Astrocyte (in vitro differentiated cells and primary cell): ENCODE measurements around the gene MYO19. TPM values are rescaled to one million over a fixed set of nuclear protein-coding genes. Genes with fewer than 3 reads are reported as not detected.

ENCODE experiments used
- DNase-seq: peaks from one replicate; pipeline ENCODE4 v3.0.0-alpha.2; 2010; ENCODE audit warnings: low read depth
- FAIRE-seq: peaks from 2 replicates; lab custom pipeline; 2011; peaks lifted over from hg19 to GRCh38; lab: Jason Lieb, UNC
- H2AFZ ChIP-seq: 2 replicates; pipeline ENCODE4 v1.6.0; 2012; ENCODE audit warnings: low read depth, low read length, inconsistent platforms
- H3K27ac ChIP-seq: 2 replicates; pipeline ENCODE4 v1.5.1; 2011; ENCODE audit warnings: low read depth, low read length, inconsistent platforms
- H3K27me3 ChIP-seq: 2 replicates; pipeline ENCODE4 v1.6.0; 2011; ENCODE audit warnings: low read length, inconsistent platforms; ENCODE audit not compliant: insufficient read depth
- H3K36me3 ChIP-seq: 2 replicates; pipeline ENCODE4 v1.5.1; 2011; ENCODE audit warnings: low read length, inconsistent platforms; ENCODE audit not compliant: insufficient read depth
- H3K4me1 ChIP-seq: 2 replicates; pipeline ENCODE4 v1.5.1; 2011; ENCODE audit warnings: low read length, inconsistent platforms; ENCODE audit not compliant: insufficient read depth
- H3K4me2 ChIP-seq: 2 replicates; pipeline ENCODE4 v1.6.0; 2012; ENCODE audit warnings: low read length, inconsistent platforms
- H3K4me3 ChIP-seq: 2 replicates; pipeline ENCODE4 v1.5.1; 2011; ENCODE audit warnings: low read depth, mild to moderate bottlenecking, low read length, inconsistent platforms; ENCODE audit not compliant: insufficient read depth
- H3K79me2 ChIP-seq: 2 replicates; pipeline ENCODE4 v1.6.0; 2012; ENCODE audit warnings: mild to moderate bottlenecking, low read length, inconsistent platforms; ENCODE audit not compliant: insufficient read depth
- H3K9ac ChIP-seq: 2 replicates; pipeline ENCODE4 v1.6.0; 2012; ENCODE audit warnings: mild to moderate bottlenecking, low read length, inconsistent platforms
- H3K9me3 ChIP-seq: 2 replicates; pipeline ENCODE4 v1.5.1; 2012; ENCODE audit warnings: low read depth, mild to moderate bottlenecking, low read length, inconsistent platforms; ENCODE audit not compliant: insufficient read depth
- H4K20me1 ChIP-seq: 2 replicates; pipeline ENCODE4 v1.6.0; 2012; ENCODE audit warnings: low read length, inconsistent platforms; ENCODE audit not compliant: insufficient read depth
- H3K27ac Mint-ChIP-seq: one replicate; pipeline ENCODE4 v1.8.0; 2021; ENCODE audit warnings: mild to moderate bottlenecking, mixed read lengths; ENCODE audit not compliant: unreplicated experiment
- H3K27me3 Mint-ChIP-seq: one replicate; pipeline ENCODE4 v1.8.0; 2021; ENCODE audit warnings: low read depth, mixed read lengths; ENCODE audit not compliant: unreplicated experiment
- H3K36me3 Mint-ChIP-seq: one replicate; pipeline ENCODE4 v1.8.0; 2021; ENCODE audit warnings: low read depth, mixed read lengths; ENCODE audit not compliant: unreplicated experiment
- H3K4me1 Mint-ChIP-seq: one replicate; pipeline ENCODE4 v1.8.0; 2021; ENCODE audit warnings: low read depth, mixed read lengths; ENCODE audit not compliant: unreplicated experiment
- H3K4me3 Mint-ChIP-seq: one replicate; pipeline ENCODE4 v1.8.0; 2021; ENCODE audit warnings: mild to moderate bottlenecking, moderate library complexity, mixed read lengths; ENCODE audit not compliant: unreplicated experiment
- H3K9me3 Mint-ChIP-seq: one replicate; pipeline ENCODE4 v1.8.0; 2021; ENCODE audit warnings: mild to moderate bottlenecking, mixed read lengths; ENCODE audit not compliant: unreplicated experiment
- EZH2 ChIP-seq: IDR thresholded peaks from 2 replicates; pipeline ENCODE4 v1.6.1; 2012; ENCODE audit warnings: mild to moderate bottlenecking, low read length, inconsistent platforms; ENCODE audit not compliant: insufficient read depth
- total RNA-seq: library from RNA; stranded (reverse); gene quantifications from 2 replicates; pipeline ENCODE4 v1.2.1, GENCODE V29; 2021
- TF ChIP-seq, protein P1 (sequence below): IDR thresholded peaks from 2 replicates; pipeline ENCODE4 v1.5.1; 2011; ENCODE audit warnings: low read depth, mild to moderate bottlenecking, inconsistent platforms, low read length, moderate library complexity; ENCODE audit not compliant: insufficient read depth

Gene MYO19
- total RNA-seq, 1 donor from 2014 or later, result 42.9 TPM

DNA sequence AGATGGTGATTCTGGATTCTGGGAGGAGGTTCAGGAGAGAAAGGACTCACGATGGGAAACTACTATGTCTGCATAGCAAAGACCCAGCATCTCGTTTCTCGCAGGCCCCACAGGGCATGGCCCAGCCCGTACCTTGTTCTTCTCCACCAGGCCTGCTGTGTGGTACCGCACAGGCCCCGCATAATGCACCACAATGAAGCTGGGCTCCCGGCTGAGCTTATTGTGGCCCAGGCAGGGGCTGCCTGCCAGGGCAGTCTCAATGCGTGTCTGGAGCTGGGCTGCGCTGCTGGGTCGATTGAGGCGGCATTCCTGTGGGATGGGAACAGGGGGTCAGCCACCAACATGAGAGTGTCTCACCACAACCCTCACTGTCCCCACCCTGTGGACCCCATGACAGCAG lies 27.8 kb downstream of the MYO19 start:
- H3K9ac ChIP-seq, result no peak overlapping the region
- DNase-seq (no peak), FAIRE-seq (no peak)
- no peaks in the 10 kb centered on the region for H3K9me3 ChIP-seq
- Mint-ChIP-seq H3K27ac (peak overlapping the region; percentile 18), H3K27me3 (no peaks in the 10 kb centered on the region), H3K36me3 (peaks cover 39% of the 10 kb centered on the region), H3K4me1 (no peaks in the 10 kb centered on the region), H3K4me3 (no peak overlapping the region), H3K9me3 (no peaks in the 10 kb centered on the region)
- peaks cover 16% of the 10 kb centered on the region for H3K36me3 ChIP-seq
- no peaks in the 10 kb centered on the region for H3K79me2 ChIP-seq
- no peak overlapping the region for H3K27ac ChIP-seq
- H3K4me1 ChIP-seq, result no peaks in the 10 kb centered on the region
- no peak overlapping the region for H3K4me3 ChIP-seq
- TF ChIP-seq, protein P1, sequence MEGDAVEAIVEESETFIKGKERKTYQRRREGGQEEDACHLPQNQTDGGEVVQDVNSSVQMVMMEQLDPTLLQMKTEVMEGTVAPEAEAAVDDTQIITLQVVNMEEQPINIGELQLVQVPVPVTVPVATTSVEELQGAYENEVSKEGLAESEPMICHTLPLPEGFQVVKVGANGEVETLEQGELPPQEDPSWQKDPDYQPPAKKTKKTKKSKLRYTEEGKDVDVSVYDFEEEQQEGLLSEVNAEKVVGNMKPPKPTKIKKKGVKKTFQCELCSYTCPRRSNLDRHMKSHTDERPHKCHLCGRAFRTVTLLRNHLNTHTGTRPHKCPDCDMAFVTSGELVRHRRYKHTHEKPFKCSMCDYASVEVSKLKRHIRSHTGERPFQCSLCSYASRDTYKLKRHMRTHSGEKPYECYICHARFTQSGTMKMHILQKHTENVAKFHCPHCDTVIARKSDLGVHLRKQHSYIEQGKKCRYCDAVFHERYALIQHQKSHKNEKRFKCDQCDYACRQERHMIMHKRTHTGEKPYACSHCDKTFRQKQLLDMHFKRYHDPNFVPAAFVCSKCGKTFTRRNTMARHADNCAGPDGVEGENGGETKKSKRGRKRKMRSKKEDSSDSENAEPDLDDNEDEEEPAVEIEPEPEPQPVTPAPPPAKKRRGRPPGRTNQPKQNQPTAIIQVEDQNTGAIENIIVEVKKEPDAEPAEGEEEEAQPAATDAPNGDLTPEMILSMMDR, result no peak
- no peak for TF ChIP-seq EZH2
- no peak overlapping the region for H2AFZ ChIP-seq
- no peaks in the 10 kb centered on the region for H3K27me3 ChIP-seq
- H3K4me2 ChIP-seq, result no peak overlapping the region
- H4K20me1 ChIP-seq, result no peaks in the 10 kb centered on the region

DNA sequence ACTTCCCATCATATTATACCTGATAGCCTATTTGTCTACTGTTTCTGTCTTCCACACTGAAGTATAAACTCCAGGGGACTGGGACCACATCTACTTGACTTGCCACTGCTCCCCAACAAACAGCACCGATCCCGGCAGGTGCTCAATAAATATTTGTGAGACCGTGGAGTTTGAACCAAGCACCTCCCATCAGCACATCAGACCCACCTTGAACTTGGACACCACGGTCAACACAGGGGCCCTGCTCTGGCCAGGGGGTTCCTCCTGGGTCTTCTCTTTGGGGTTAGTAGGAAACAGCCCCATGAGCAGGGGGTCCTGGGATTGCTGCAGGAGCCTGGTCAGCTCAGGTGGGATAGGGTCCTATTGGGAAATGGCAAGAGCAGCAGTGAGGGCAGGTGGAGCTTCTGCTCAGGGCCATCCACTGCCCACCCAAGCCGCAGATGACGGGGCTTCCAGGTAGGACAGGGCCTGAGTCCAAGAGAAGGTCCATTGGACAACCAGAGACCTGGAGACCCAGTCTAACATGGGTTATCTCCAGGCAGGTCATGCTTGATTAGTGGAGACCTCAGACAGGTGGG lies 28.3 kb downstream of the MYO19 start:
- FAIRE-seq (no peak), DNase-seq (no peak)
- H3K9me3 Mint-ChIP-seq, result no peaks in the 10 kb centered on the region
- Histone ChIP-seq H3K27ac (no peak overlapping the region), H3K4me1 (no peaks in the 10 kb centered on the region), H3K36me3 (peaks cover 16% of the 10 kb centered on the region), H3K9me3 (no peaks in the 10 kb centered on the region), H2AFZ (no peak overlapping the region), H4K20me1 (no peaks in the 10 kb centered on the region), H3K9ac (no peak overlapping the region), H3K79me2 (no peaks in the 10 kb centered on the region), H3K4me2 (no peak overlapping the region), H3K4me3 (no peak overlapping the region), H3K27me3 (no peaks in the 10 kb centered on the region)
- no peak overlapping the region for H3K4me3 Mint-ChIP-seq
- TF ChIP-seq EZH2, result no peak
- TF ChIP-seq, protein P1, result no peak
- H3K27me3 Mint-ChIP-seq, result no peaks in the 10 kb centered on the region
- no peaks in the 10 kb centered on the region for H3K4me1 Mint-ChIP-seq
- no peak overlapping the region for H3K27ac Mint-ChIP-seq
- H3K36me3 Mint-ChIP-seq, result peaks cover 38% of the 10 kb centered on the region

DNA sequence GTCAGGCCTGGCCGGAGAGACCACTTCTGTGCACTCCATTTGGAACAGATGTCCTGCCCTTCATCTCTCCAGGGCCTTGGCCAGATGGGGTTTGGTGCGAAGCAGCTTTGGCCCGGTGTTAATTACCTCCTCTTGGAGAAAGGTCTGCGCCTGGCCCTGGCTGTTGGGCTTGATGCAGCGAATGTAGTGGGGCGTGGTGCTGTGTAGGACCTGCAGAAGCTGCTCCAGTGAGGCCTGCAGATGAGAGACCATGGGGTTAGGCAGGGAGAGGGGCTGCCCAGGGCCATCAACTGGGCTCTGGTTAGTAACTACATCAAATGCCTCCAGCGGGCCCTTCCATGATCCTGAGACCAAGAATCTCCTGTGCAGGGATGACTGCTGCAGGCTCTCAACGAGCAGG lies 29.5 kb downstream of the MYO19 start:
- H3K4me3 ChIP-seq, result no peak overlapping the region
- no peak overlapping the region for H3K27ac Mint-ChIP-seq
- no peaks in the 10 kb centered on the region for H3K9me3 ChIP-seq
- no peaks in the 10 kb centered on the region for H3K4me1 Mint-ChIP-seq
- TF ChIP-seq, protein P1, result no peak
- no peak for TF ChIP-seq EZH2
- H3K36me3 Mint-ChIP-seq, result peaks cover 37% of the 10 kb centered on the region
- FAIRE-seq, result no peak
- H3K27me3 ChIP-seq, result no peaks in the 10 kb centered on the region
- no peaks in the 10 kb centered on the region for H3K79me2 ChIP-seq
- H3K4me1 ChIP-seq, result no peaks in the 10 kb centered on the region
- no peaks in the 10 kb centered on the region for H3K27me3 Mint-ChIP-seq
- no peak overlapping the region for H3K4me2 ChIP-seq
- DNase-seq, result no peak
- H3K36me3 ChIP-seq, result peaks cover 21% of the 10 kb centered on the region
- H4K20me1 ChIP-seq, result no peaks in the 10 kb centered on the region
- H3K9ac ChIP-seq, result no peak overlapping the region
- no peak overlapping the region for H2AFZ ChIP-seq
- H3K27ac ChIP-seq, result no peak overlapping the region
- no peak overlapping the region for H3K4me3 Mint-ChIP-seq
- no peaks in the 10 kb centered on the region for H3K9me3 Mint-ChIP-seq
